Uterus (tissue), 4 donors: ENCODE results near the gene NDUFB10. TPM values are rescaled to one million over a fixed set of nuclear protein-coding genes. Genes with fewer than 3 reads are reported as not detected.

Experiments used
- DNase-seq, 2 donors: peaks; one replicate each; pipeline ENCODE4 v3.0.0-alpha.2; 2019 to 2020
- H3K27ac ChIP-seq, 2 donors: fragments of 200-600 bp; sonication (generic); 1 replicate in 1 of 2; 2 replicates in 1 of 2; pipeline ENCODE4 v1.5.1; 2016 to 2018
- H3K27me3 ChIP-seq, 2 donors: fragments of 200-600 bp; sonication (generic); one replicate each; pipeline ENCODE4 v1.5.1; 2018 to 2019; ENCODE audit warnings: control low read depth in 1 of 2
- H3K36me3 ChIP-seq, 2 donors: fragments of 200-600 bp; sonication (generic); one replicate each; pipeline ENCODE4 v1.5.1; 2019; ENCODE audit warnings: control low read depth in 1 of 2
- H3K4me1 ChIP-seq, 2 donors: fragments of 200-600 bp; sonication (generic); one replicate each; pipeline ENCODE4 v1.5.1; 2018 to 2019; ENCODE audit warnings: control low read depth in 1 of 2
- H3K4me3 ChIP-seq, 2 donors: fragments of 200-600 bp; sonication (generic); 1 replicate in 1 of 2; 2 replicates in 1 of 2; pipeline ENCODE4 v1.5.1; 2018 to 2019; ENCODE audit warnings: mild to moderate bottlenecking in 1 of 2
- H3K9me3 ChIP-seq, 2 donors: fragments of 200-600 bp; sonication (generic); one replicate each; pipeline ENCODE4 v1.5.1; 2019; ENCODE audit warnings: control low read depth in 1 of 2
- CTCF ChIP-seq, 4 experiments: fragments of 200-600 bp in 2 of 4; fragments of 450-650 bp in 2 of 4; sonication (generic) in 2 of 4; IDR thresholded peaks; one replicate each; pipeline ENCODE4 v1.5.1; 2016 to 2019; ENCODE audit warnings: antibody characterized with exemption in 4 of 4, mild to moderate bottlenecking in 2 of 4, moderate library complexity in 1 of 4
- POLR2A ChIP-seq, 2 donors: fragments of 450-650 bp; IDR thresholded peaks; one replicate each; pipeline ENCODE4 v1.6.1; 2016; ENCODE audit warnings: antibody characterized with exemption in 2 of 2, mild to moderate bottlenecking in 1 of 2, moderate library complexity in 1 of 2
- intact Hi-C: fragments of 100-400 bp; cut with DNase I; formaldehyde crosslinking; loops from one replicate; pipeline ENCODE4 v1.15.1; 2023; ENCODE audit warnings: low total_unique reads
- total RNA-seq, 4 donors: library from RNA; depleted of rRNA in 3 of 4; stranded (reverse); fragments of >200 nt in 3 of 4; gene quantifications; one replicate each; pipeline versions ENCODE4 v1.1.0 to v1.2.4, GENCODE V29; 2014 to 2023
- donor health status: DM: yes; HTN: yes; CAD: no.

NDUFB10 gene
- total RNA-seq, 4 donors from 2014 or later: 50.1 to 532 (median 78.0) TPM

- TF ChIP-seq POLR2A (IDR thresholded peaks at IDR 0.05) (no peak), CTCF (IDR thresholded peaks at IDR 0.05) (no peak)
- H3K36me3 ChIP-seq: no peaks in the 10 kb centered on the region
- intact Hi-C loops: no loop called here
- H3K27me3 ChIP-seq: no peaks in the 10 kb centered on the region
- H3K4me1 ChIP-seq: no peaks in the 10 kb centered on the region
- no peak overlapping the region for H3K27ac ChIP-seq
- DNase-seq: no peak
- H3K4me3 ChIP-seq: no peak overlapping the region
- no peaks in the 10 kb centered on the region for H3K9me3 ChIP-seq
These were observed 39.8 kb downstream of the NDUFB10 start for GRCh38 chr16:1998852-1999801.

DNA sequence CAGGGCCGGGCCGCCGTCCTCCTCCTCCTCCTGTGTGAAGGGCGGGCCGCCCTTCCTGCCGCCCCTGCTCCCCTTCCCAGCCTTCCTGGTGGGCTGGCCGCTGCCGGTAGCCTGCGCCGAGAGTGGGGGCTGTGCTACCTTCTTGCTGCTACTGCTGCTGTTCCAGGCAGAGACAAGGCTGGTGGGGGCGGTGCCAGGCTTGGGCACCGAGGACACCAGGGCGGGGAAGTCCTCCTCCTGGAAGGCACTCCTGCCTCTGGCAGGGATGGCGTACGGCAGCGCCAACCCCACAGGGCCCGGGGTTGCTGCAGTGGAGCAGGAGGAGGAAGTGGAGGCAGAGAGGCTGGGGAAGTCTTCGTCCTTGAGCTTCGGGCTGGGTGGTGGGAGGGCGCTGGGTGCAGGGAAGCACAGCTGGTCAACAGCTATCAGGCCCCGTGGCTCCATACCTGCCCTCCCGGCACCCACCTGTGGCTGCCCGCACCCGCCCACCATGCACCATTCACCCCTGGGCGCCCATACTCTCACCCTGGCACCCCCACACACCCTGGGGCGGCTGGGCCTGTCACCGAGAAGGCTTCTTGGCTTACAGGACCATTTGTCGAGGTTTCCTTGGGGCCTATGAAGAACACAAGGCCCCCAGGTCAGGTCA is 40.7 kb downstream of the NDUFB10 start:
- no peak overlapping the region for H3K4me3 ChIP-seq
- intact Hi-C loops: no loop called here
- no peak for TF ChIP-seq POLR2A (IDR thresholded peaks at IDR 0.05)
- TF ChIP-seq CTCF (IDR thresholded peaks at IDR 0.05): no peak
- H3K27me3 ChIP-seq: no peaks in the 10 kb centered on the region
- DNase-seq: no peak
- H3K9me3 ChIP-seq: no peaks in the 10 kb centered on the region
- H3K27ac ChIP-seq: no peak overlapping the region
- H3K36me3 ChIP-seq: no peaks in the 10 kb centered on the region
- peaks cover 0 to under 1% of the 10 kb centered on the region in 2 donors for H3K4me1 ChIP-seq

DNA sequence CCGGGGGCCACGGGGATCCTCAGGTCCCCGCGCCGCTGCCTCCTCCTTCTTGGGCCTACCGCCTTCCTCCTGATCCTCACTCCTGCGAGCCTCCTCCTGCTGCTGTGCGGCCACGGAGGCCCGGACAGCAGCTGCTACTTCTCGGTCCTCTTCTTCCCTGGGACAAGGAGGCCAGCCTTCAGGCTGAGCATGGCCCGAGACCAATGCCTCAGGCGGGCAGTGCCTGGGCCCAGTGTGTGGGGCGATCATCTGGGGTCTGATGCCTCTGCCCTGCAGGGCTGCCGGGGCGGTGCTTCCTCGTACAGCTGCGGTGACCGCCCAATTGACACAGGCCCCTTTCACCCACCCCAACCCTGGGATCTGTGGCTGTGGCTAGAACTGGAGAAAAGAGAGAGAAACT is 41.7 kb downstream of the NDUFB10 start:
- H3K27me3 ChIP-seq: no peaks in the 10 kb centered on the region
- peaks cover 0 to 8% of the 10 kb centered on the region in 2 donors for H3K4me1 ChIP-seq
- H3K27ac ChIP-seq: no peak overlapping the region
- no peak for TF ChIP-seq POLR2A (IDR thresholded peaks at IDR 0.05)
- TF ChIP-seq CTCF (IDR thresholded peaks at IDR 0.05): no peak
- intact Hi-C loops: no loop called here
- no peaks in the 10 kb centered on the region for H3K36me3 ChIP-seq
- no peak for DNase-seq
- no peaks in the 10 kb centered on the region for H3K9me3 ChIP-seq
- H3K4me3 ChIP-seq: no peak overlapping the region

DNA sequence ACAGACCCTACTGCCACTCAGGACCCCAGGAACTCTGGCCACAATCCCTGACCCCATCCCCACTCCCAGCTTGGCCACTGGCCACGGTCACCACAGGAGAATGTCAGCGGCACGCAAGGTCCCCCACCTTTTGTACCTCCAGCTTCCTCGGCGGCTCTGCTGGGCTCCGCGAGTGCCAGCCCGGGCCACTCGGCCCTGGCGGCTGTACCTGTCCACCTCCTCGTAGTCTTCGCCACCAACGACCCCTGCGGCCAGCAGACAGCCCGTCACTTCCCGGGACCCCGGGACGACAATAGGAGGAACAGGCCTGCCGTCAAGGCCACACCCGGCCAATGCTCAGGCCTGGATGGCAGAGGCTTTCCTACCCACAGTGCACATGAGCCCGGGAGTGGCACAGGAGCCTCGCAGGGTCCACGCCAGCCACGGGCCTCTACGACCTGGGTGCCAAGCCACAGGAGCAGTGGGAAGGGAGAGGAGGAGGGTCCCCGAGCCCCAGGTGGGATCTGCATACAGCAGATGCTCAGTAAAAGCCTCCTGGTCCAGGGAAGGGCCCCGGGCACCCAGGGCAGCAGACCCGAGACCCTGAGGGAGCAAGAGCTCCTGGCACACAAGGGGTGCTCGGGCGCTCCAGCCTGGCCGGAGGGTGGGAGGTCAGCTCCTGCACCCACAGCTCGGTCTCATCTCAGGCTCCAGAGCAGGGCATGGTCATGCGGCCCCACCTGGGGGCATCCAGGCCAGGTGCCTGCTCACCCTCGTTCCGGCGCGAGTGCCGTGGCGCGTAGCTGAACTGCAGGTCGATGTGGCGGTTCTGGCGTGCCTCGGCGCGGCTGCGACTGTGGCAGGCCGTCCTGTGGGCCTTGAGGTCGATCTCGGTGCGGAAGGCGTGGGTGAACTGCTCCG is 42.4 kb downstream of the NDUFB10 start:
- no peaks in the 10 kb centered on the region for H3K36me3 ChIP-seq
- DNase-seq: no peak
- intact Hi-C loops: no loop called here
- H3K27ac ChIP-seq: no peak overlapping the region
- no peak overlapping the region for H3K4me3 ChIP-seq
- peaks cover 0 to 9% of the 10 kb centered on the region in 2 donors for H3K4me1 ChIP-seq
- no peaks in the 10 kb centered on the region for H3K9me3 ChIP-seq
- no peaks in the 10 kb centered on the region for H3K27me3 ChIP-seq
- TF ChIP-seq POLR2A (IDR thresholded peaks at IDR 0.05) (no peak), CTCF (IDR thresholded peaks at IDR 0.05) (no peak)
